GM21360 (cell line): ENCODE data around the gene S100A10.

Experiments
- ATAC-seq: cut with Tn5 transposase; IDR thresholded peaks from one replicate; pipeline ENCODE4 v1.9.1; 2021; ENCODE audit warnings: mild to moderate bottlenecking, moderate library complexity; ENCODE audit not compliant: unreplicated experiment

The S100A10 gene

GRCh38 chr1:151966061-151966460, 27.6 kb downstream of the S100A10 start:
- ATAC-seq = no peak

GRCh38 chr1:151964510-151964909, 29.1 kb downstream of the S100A10 start:
- ATAC-seq = no peak

GRCh38 chr1:151963288-151963687, 30.4 kb downstream of the S100A10 start:
- ATAC-seq = no peak

- ATAC-seq = no peak
Observed at GRCh38 chr1:151961833-151962232, 31.8 kb downstream of the S100A10 start.

- no peak for ATAC-seq
Observed at GRCh38 chr1:151960780-151961513, 32.7 kb downstream of the S100A10 start.

- ATAC-seq = no peak
Observed at GRCh38 chr1:151958959-151959358, 34.7 kb downstream of the S100A10 start.

- ATAC-seq = no peak
Observed at GRCh38 chr1:151956957-151957497, 36.6 kb downstream of the S100A10 start.

GRCh38 chr1:151953409-151954094, 40.1 kb downstream of the S100A10 start:
- no peak for ATAC-seq

- ATAC-seq = no peak
Observed at GRCh38 chr1:151952811-151953210, 40.8 kb downstream of the S100A10 start.

- no peak for ATAC-seq
Observed at GRCh38 chr1:151949371-151950193, 44.1 kb downstream of the S100A10 start.

GRCh38 chr1:151948506-151948905, 45.2 kb downstream of the S100A10 start:
- no peak for ATAC-seq

GRCh38 chr1:151947140-151947539, 46.5 kb downstream of the S100A10 start:
- no peak for ATAC-seq

- no peak for ATAC-seq
Observed at GRCh38 chr1:151945725-151946722, 47.6 kb downstream of the S100A10 start.

GRCh38 chr1:151944857-151945575, 48.6 kb downstream of the S100A10 start:
- ATAC-seq = no peak

GRCh38 chr1:151944126-151944856, 49.4 kb downstream of the S100A10 start:
- no peak for ATAC-seq

GRCh38 chr1:151943591-151943990, 50.1 kb downstream of the S100A10 start:
- ATAC-seq = no peak

- no peak for ATAC-seq
Observed at GRCh38 chr1:151942882-151943281, 50.8 kb downstream of the S100A10 start.

- ATAC-seq = no peak
Observed at GRCh38 chr1:151940541-151940940, 53.1 kb downstream of the S100A10 start.

- ATAC-seq = no peak
Observed at GRCh38 chr1:151939779-151940178, 53.9 kb downstream of the S100A10 start.
